DND-41 (cell line): ENCODE measurements around the gene EVL.

Experiments
- ATAC-seq: fragments of 200-7000 bp; cut with Tn5 transposase; 3 replicates; pipeline ENCODE4 v1.9.1; 2021; ENCODE audit warnings: low read depth; ENCODE audit not compliant: insufficient read depth
- DNase-seq: peaks from one replicate; pipeline ENCODE4 v3.0.0-alpha.2; 2020
- H2AFZ ChIP-seq: 2 replicates; pipeline ENCODE4 v1.6.0; 2012; ENCODE audit warnings: low read depth, low read length
- H3K27ac ChIP-seq: 2 replicates; pipeline ENCODE4 v1.5.1; 2012; ENCODE audit warnings: low read length, inconsistent platforms
- H3K27me3 ChIP-seq: fragments of 200-600 bp; sonication (generic); 2 replicates; pipeline ENCODE4 v1.6.0; 2012; ENCODE audit warnings: low read length, mild to moderate bottlenecking, inconsistent platforms; ENCODE audit not compliant: insufficient read depth, poor library complexity
- H3K36me3 ChIP-seq: 2 replicates; pipeline ENCODE4 v1.5.1; 2012; ENCODE audit warnings: low read length, inconsistent platforms; ENCODE audit not compliant: insufficient read depth
- H3K4me1 ChIP-seq: 2 replicates; pipeline ENCODE4 v1.5.1; 2012; ENCODE audit warnings: mild to moderate bottlenecking, low read length; ENCODE audit not compliant: insufficient read depth
- H3K4me2 ChIP-seq: 2 replicates; pipeline ENCODE4 v1.6.0; 2012; ENCODE audit warnings: mild to moderate bottlenecking, moderate library complexity, low read length, inconsistent platforms; ENCODE audit not compliant: insufficient read depth
- H3K4me3 ChIP-seq, 2 experiments: fragments of 200-600 bp in 1 of 2; shearing (Covaris generic) in 1 of 2; 2 replicates each; pipeline ENCODE4 v1.5.1; 2012 to 2016; ENCODE audit warnings: inconsistent platforms in 2 of 2, low read length in 2 of 2, mild to moderate bottlenecking in 2 of 2, low read depth in 1 of 2, moderate library complexity in 1 of 2
- H3K79me2 ChIP-seq: 2 replicates; pipeline ENCODE4 v1.6.0; 2012; ENCODE audit warnings: low read length, inconsistent platforms; ENCODE audit not compliant: insufficient read depth
- H3K9ac ChIP-seq: 2 replicates; pipeline ENCODE4 v1.6.0; 2012; ENCODE audit warnings: low read depth, mild to moderate bottlenecking, inconsistent platforms, low read length, moderate library complexity
- H3K9me3 ChIP-seq: 2 replicates; pipeline ENCODE4 v1.5.1; 2012; ENCODE audit warnings: low read length, moderate library complexity, mild to moderate bottlenecking, inconsistent platforms; ENCODE audit not compliant: insufficient read depth, severe bottlenecking
- H4K20me1 ChIP-seq: 2 replicates; pipeline ENCODE4 v1.6.0; 2012; ENCODE audit warnings: low read length; ENCODE audit not compliant: insufficient read depth
- EZH2 ChIP-seq: IDR thresholded peaks from 3 replicates; pipeline ENCODE4 v1.6.1; 2012; ENCODE audit warnings: borderline replicate concordance, low read depth, mild to moderate bottlenecking, moderate library complexity, low read length, inconsistent platforms; ENCODE audit not compliant: severe bottlenecking
- TF ChIP-seq, protein P1 (sequence below): IDR thresholded peaks from 2 replicates; pipeline ENCODE4 v1.5.1; 2012; ENCODE audit warnings: borderline replicate concordance, low read length, moderate library complexity, mild to moderate bottlenecking; ENCODE audit not compliant: poor library complexity, severe bottlenecking; ENCODE audit errors: extremely low read depth

EVL gene, protein sequence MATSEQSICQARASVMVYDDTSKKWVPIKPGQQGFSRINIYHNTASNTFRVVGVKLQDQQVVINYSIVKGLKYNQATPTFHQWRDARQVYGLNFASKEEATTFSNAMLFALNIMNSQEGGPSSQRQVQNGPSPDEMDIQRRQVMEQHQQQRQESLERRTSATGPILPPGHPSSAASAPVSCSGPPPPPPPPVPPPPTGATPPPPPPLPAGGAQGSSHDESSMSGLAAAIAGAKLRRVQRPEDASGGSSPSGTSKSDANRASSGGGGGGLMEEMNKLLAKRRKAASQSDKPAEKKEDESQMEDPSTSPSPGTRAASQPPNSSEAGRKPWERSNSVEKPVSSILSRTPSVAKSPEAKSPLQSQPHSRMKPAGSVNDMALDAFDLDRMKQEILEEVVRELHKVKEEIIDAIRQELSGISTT

DNA sequence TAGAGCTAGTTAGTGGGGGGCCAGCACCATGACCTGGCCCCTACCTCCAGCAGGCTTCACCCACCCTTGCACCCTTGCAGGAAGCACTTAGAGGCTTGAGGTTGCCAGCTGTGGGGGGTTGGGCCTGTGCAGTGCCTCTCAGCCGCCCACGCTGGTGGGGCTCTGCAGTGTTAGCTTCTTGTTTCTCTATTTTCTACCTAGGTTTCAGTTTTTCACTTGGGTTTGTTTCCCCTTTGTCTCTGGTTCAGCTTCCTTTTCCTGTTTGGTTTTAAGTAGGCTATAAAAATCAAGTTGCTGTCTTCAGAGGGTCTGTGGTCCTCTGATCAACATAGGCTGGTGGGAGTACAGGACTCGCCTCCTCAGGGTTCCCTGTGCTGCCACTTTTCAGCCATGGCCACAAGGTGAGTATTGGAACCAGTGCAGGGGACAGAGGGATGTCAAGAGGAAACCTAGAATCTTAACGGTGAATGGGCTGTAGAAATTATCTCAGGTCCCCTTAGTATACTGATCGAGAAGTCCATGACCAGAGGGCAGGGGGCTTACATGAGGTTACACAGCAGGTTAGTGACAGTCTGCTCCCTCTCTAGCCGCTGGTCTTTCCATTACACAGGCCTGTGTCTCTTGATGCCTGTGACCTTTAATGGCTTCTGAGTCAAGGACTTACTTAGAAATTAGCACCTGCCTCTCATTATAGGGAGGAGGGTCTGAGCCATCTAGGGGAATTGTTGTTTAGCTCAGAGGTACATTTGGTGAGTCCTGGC is at the start of gene EVL:
Gene EVL (plus strand): TSS at position 312 of the 761 bp plus-strand sequence. CDS start 79 bp downstream, at position 391.
- Histone ChIP-seq H4K20me1 (no peaks in the 10 kb centered on the region), H3K4me2 (peak within 1 kb of the TSS; percentile 63), H3K9me3 (no peaks in the 10 kb centered on the region), H2AFZ (no peak within 1 kb of the TSS), H3K27ac (peak within 1 kb of the TSS; percentile 90), H3K79me2 (peaks cover 98% of the 10 kb centered on the region), H3K9ac (peak within 1 kb of the TSS; percentile 78), H3K4me3 (peak within 1 kb of the TSS; percentile 36 to 58), H3K36me3 (peaks cover 33% of the 10 kb centered on the region), H3K4me1 (peaks cover 80% of the 10 kb centered on the region), H3K27me3 (no peaks in the 10 kb centered on the region)
- ATAC-seq (peak; percentile 66), DNase-seq (peak; percentile 93)
- TF ChIP-seq, protein P1, sequence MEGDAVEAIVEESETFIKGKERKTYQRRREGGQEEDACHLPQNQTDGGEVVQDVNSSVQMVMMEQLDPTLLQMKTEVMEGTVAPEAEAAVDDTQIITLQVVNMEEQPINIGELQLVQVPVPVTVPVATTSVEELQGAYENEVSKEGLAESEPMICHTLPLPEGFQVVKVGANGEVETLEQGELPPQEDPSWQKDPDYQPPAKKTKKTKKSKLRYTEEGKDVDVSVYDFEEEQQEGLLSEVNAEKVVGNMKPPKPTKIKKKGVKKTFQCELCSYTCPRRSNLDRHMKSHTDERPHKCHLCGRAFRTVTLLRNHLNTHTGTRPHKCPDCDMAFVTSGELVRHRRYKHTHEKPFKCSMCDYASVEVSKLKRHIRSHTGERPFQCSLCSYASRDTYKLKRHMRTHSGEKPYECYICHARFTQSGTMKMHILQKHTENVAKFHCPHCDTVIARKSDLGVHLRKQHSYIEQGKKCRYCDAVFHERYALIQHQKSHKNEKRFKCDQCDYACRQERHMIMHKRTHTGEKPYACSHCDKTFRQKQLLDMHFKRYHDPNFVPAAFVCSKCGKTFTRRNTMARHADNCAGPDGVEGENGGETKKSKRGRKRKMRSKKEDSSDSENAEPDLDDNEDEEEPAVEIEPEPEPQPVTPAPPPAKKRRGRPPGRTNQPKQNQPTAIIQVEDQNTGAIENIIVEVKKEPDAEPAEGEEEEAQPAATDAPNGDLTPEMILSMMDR: no peak
- no peak for TF ChIP-seq EZH2

DNA sequence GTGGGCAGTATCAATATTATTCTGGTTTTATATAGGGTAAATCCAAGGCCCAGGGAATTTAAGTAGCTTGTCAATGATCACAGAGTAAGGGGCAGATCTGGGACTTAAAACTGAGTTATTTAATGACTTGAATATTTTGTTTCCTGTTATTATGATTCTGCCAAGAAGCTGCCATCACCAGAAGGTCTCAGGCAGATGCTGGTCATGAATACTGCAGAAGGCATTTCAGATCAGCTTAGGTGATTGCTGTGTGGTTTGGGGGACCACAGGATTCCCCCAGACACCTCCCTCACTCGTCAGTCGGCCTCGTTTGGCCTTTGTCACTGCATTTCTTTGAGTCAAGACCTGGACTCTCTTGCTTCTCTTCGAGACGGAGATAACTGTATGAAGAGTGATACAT is 47.7 kb upstream of the EVL start:
- Histone ChIP-seq H3K4me1 (peaks cover 24% of the 10 kb centered on the region), H3K36me3 (0 out of 2 replicates have a peak, but pooled peaks cover 15% of the 10 kb centered on the region), H3K27me3 (no peaks in the 10 kb centered on the region), H3K4me3 (no peak overlapping the region), H4K20me1 (peaks cover 68% of the 10 kb centered on the region), H3K4me2 (no peak overlapping the region), H3K9me3 (no peaks in the 10 kb centered on the region), H3K79me2 (peaks cover 100% of the 10 kb centered on the region), H3K9ac (no peak overlapping the region), H2AFZ (no peak overlapping the region), H3K27ac (peak overlapping the region; percentile 31; the same call in 1 of the 2 replicates)
- DNase-seq: no peak
- no peak for ATAC-seq
- TF ChIP-seq, protein P1: no peak
- no peak for TF ChIP-seq EZH2

DNA sequence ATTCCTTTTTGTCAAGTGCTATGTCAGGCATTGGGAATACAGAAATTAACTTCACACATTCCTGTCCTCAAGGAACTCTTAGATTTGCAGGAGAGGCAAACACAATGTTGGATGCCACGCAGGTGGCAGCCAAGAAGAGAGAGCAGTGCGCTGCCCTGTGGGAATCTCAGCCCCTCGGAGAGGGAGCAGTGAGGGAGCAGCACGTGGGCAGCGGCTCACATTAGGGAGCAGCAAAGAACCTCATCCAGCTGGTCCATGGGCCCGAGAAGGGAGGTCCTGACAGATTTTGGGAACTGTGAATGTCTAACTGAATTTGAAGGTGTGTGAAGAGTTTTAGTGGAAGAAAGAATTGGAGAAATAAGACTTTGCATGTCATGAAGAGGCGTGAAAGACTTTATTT is 47.2 kb upstream of the EVL start:
- ATAC-seq (no peak), DNase-seq (no peak)
- Histone ChIP-seq H3K27me3 (no peaks in the 10 kb centered on the region), H3K9me3 (no peaks in the 10 kb centered on the region), H3K4me1 (peaks cover 22% of the 10 kb centered on the region), H2AFZ (no peak overlapping the region), H3K27ac (peak overlapping the region; percentile 43; the same call in 1 of the 2 replicates), H4K20me1 (peaks cover 67% of the 10 kb centered on the region), H3K79me2 (peaks cover 100% of the 10 kb centered on the region), H3K4me3 (no peak overlapping the region), H3K36me3 (0 out of 2 replicates have a peak, but pooled peaks cover 15% of the 10 kb centered on the region), H3K9ac (no peak overlapping the region), H3K4me2 (no peak overlapping the region)
- TF ChIP-seq, protein P1: no peak
- TF ChIP-seq EZH2: no peak
